HuH-7 (cell line): ENCODE data around the gene AQP11.

Source experiments
- DNase-seq: peaks from one replicate; pipeline ENCODE4 v3.0.0; 2011; ENCODE audit warnings: low spot score

AQP11 gene

DNA sequence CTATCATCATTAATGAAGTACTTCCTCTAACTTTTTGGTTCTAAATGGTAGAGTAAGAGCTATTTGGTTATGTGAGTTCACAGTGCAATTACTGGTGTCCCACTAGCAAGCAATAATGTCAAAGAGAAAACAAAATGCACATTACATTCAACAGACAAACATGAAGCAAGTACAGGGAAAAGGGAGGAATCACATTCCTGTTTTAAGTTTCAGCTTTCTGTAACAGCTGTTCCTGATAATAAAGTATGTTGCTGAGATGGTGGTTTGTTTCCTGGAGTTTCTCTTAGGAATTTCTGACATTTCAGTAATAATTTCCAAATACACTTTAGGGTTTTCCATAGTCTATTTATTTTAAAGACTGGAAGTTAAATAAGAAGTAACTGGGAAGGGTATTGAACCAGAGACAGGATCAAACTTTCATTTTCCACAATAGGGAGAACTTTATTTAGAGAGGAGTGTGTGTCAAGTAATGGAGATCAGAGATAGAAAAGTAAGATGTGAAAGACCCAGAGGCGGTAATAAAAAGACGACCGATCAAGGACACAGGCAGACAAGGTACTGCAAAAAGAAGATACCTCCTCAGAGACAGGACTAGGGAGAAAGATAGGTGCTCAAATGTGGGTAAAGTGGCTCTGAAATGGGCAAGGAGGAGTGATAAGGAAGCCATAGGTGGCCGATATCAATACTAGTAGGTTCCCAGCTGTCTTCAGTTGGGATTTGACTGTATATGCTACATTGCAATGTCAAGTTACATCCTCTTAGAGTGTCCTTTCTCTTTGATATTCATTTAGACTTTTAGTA, 68.7 kb downstream of the AQP11 start:
- DNase-seq: no peak
